ENCODE data around the gene KLF9.

The KLF9 gene

DNA sequence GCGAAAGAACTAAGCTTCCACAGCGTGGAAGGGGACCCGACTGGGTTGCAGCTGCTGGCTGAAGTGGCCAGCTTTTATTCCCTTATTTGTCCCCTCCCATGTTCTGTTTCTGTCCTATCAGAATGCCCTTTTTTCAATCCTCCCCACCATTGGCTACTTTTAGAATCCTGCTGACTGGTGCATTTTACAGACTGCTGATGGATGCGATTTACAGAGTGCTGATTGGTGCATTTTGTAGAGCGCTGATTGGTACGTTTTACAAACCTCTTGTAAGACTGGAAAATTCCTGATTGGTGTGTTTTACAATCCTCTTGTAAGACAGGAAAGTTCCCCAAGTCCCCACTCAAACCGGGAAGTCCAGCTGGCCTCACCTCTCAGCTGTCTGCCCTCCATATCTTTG is 50.7 kb downstream of the KLF9 start:
- Histone ChIP-seq H3K79me2 (ENCODE audit: insufficient read depth, low read length) (no peaks in the 10 kb centered on the region), H3K9me3 (ENCODE audit: insufficient read depth, low read length) (no peaks in the 10 kb centered on the region), H3K27ac (ENCODE audit: low read depth, low read length) (no peak overlapping the region), H3K27me3 (ENCODE audit: low read length) (no peaks in the 10 kb centered on the region), H3K4me3 (ENCODE audit: insufficient read depth, low read length, poor library complexity, severe bottlenecking) (no peak overlapping the region), H3F3A (ENCODE audit: insufficient read depth) (no peaks in the 10 kb centered on the region), H2AFZ (ENCODE audit: low read depth, low read length, severe bottlenecking) (no peak overlapping the region), H3K9ac (ENCODE audit: low read length) (no peak overlapping the region), H3K4me2 (ENCODE audit: low read depth, low read length, poor library complexity, severe bottlenecking) (no peak overlapping the region), H3K36me3 (ENCODE audit: low read length) (no peaks in the 10 kb centered on the region), H3K9me2 (replicated peaks; ENCODE audit: insufficient read depth, low read length) (no peaks in the 10 kb centered on the region), H4K20me1 (ENCODE audit: low read depth, low read length) (no peaks in the 10 kb centered on the region)
- TF ChIP-seq, protein P1, sequence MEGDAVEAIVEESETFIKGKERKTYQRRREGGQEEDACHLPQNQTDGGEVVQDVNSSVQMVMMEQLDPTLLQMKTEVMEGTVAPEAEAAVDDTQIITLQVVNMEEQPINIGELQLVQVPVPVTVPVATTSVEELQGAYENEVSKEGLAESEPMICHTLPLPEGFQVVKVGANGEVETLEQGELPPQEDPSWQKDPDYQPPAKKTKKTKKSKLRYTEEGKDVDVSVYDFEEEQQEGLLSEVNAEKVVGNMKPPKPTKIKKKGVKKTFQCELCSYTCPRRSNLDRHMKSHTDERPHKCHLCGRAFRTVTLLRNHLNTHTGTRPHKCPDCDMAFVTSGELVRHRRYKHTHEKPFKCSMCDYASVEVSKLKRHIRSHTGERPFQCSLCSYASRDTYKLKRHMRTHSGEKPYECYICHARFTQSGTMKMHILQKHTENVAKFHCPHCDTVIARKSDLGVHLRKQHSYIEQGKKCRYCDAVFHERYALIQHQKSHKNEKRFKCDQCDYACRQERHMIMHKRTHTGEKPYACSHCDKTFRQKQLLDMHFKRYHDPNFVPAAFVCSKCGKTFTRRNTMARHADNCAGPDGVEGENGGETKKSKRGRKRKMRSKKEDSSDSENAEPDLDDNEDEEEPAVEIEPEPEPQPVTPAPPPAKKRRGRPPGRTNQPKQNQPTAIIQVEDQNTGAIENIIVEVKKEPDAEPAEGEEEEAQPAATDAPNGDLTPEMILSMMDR (IDR thresholded peaks at IDR 0.05; ENCODE audit: insufficient read depth, low read length, poor library complexity, severe bottlenecking) = no peak
- no peak for TF ChIP-seq EZH2phosphoT487 (conservative IDR thresholded peaks at IDR 0.05; ENCODE audit: low read length)

DNA sequence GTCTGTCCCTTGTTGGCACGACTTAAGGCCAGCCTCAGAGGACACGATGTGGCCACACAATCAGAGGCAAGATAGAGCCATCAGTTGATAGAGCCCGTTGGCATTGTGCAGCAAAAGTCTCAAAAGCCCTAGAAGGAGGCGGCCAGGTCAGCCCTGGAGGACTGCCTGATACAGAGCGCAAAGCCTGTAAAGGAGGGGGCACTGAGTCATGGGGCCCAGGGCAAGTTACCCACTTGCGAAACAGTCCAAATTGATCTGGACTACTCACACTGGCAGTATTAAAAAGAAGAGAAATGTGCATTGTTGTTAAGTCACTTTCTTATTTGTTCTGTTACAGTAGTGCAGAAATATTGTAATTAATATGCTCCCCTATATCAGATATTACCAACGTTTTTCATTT is 51.5 kb downstream of the KLF9 start:
- Histone ChIP-seq H3K27ac (ENCODE audit: low read depth, low read length) (no peak overlapping the region), H2AFZ (ENCODE audit: low read depth, low read length, severe bottlenecking) (no peak overlapping the region), H3K36me3 (ENCODE audit: low read length) (no peaks in the 10 kb centered on the region), H3K27me3 (ENCODE audit: low read length) (no peaks in the 10 kb centered on the region), H3K79me2 (ENCODE audit: insufficient read depth, low read length) (no peaks in the 10 kb centered on the region), H3K9ac (ENCODE audit: low read length) (no peak overlapping the region), H3K9me2 (replicated peaks; ENCODE audit: insufficient read depth, low read length) (no peaks in the 10 kb centered on the region), H3K4me2 (ENCODE audit: low read depth, low read length, poor library complexity, severe bottlenecking) (no peak overlapping the region), H3F3A (ENCODE audit: insufficient read depth) (no peaks in the 10 kb centered on the region), H3K4me3 (ENCODE audit: insufficient read depth, low read length, poor library complexity, severe bottlenecking) (no peak overlapping the region), H4K20me1 (ENCODE audit: low read depth, low read length) (no peaks in the 10 kb centered on the region), H3K9me3 (ENCODE audit: insufficient read depth, low read length) (no peaks in the 10 kb centered on the region)
- TF ChIP-seq, protein P1 (IDR thresholded peaks at IDR 0.05; ENCODE audit: insufficient read depth, low read length, poor library complexity, severe bottlenecking) = no peak
- no peak for TF ChIP-seq EZH2phosphoT487 (conservative IDR thresholded peaks at IDR 0.05; ENCODE audit: low read length)

DNA sequence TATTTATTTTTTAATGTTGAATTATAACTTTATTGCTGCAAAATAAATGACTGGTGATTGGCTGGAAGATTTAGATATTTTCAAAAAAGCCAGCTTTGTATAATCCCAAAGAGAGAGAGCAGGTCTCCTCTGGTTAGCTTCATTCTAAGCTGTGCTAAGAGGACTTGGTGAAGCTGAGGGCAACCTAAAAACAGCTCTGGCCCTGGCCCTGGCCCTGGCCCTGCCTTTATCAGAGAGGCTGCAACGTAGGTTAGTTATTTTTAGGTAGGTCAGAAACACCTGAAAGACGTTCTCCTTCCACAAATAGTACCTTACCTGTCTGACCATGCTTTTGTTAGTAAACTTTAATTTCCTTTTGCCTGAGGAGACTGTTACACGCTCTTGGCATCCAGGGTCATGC is 58.7 kb downstream of the KLF9 start:
- no peaks in the 10 kb centered on the region for H4K20me1 ChIP-seq (ENCODE audit: low read depth, low read length)
- no peaks in the 10 kb centered on the region for H3K79me2 ChIP-seq (ENCODE audit: insufficient read depth, low read length)
- H3K9ac ChIP-seq (ENCODE audit: low read length) = no peak overlapping the region
- no peaks in the 10 kb centered on the region for H3K27me3 ChIP-seq (ENCODE audit: low read length)
- no peak overlapping the region for H3K4me3 ChIP-seq (ENCODE audit: insufficient read depth, low read length, poor library complexity, severe bottlenecking)
- H3K4me2 ChIP-seq (ENCODE audit: low read depth, low read length, poor library complexity, severe bottlenecking) = no peak overlapping the region
- peaks cover 13% of the 10 kb centered on the region; the same call in 1 of the 2 replicates for H3K36me3 ChIP-seq (ENCODE audit: low read length)
- no peaks in the 10 kb centered on the region; the same call in 1 of the 2 replicates for H3F3A ChIP-seq (ENCODE audit: insufficient read depth)
- no peak overlapping the region for H2AFZ ChIP-seq (ENCODE audit: low read depth, low read length, severe bottlenecking)
- H3K27ac ChIP-seq (ENCODE audit: low read depth, low read length) = no peak overlapping the region
- no peak for TF ChIP-seq EZH2phosphoT487 (conservative IDR thresholded peaks at IDR 0.05; ENCODE audit: low read length)
- TF ChIP-seq, protein P1 (IDR thresholded peaks at IDR 0.05; ENCODE audit: insufficient read depth, low read length, poor library complexity, severe bottlenecking) = no peak
- no peaks in the 10 kb centered on the region for H3K9me2 ChIP-seq (replicated peaks; ENCODE audit: insufficient read depth, low read length)
- no peaks in the 10 kb centered on the region for H3K9me3 ChIP-seq (ENCODE audit: insufficient read depth, low read length)

Measured in SU-DHL-6 (cell line).